ENCODE measurements around the gene SART1.

GRCh38 chr11:66001942-66002647, 40.6 kb downstream of the SART1 start, which contains the start of the genes BANF1 and EIF1AD:
- TF ChIP-seq POLR2AphosphoS5 (IDR thresholded peaks at IDR 0.05) = peak; percentile 79
- TF ChIP-seq, protein P1, sequence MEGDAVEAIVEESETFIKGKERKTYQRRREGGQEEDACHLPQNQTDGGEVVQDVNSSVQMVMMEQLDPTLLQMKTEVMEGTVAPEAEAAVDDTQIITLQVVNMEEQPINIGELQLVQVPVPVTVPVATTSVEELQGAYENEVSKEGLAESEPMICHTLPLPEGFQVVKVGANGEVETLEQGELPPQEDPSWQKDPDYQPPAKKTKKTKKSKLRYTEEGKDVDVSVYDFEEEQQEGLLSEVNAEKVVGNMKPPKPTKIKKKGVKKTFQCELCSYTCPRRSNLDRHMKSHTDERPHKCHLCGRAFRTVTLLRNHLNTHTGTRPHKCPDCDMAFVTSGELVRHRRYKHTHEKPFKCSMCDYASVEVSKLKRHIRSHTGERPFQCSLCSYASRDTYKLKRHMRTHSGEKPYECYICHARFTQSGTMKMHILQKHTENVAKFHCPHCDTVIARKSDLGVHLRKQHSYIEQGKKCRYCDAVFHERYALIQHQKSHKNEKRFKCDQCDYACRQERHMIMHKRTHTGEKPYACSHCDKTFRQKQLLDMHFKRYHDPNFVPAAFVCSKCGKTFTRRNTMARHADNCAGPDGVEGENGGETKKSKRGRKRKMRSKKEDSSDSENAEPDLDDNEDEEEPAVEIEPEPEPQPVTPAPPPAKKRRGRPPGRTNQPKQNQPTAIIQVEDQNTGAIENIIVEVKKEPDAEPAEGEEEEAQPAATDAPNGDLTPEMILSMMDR (IDR thresholded peaks at IDR 0.05) = no peak
- peak; percentile 22 to 42 for TF ChIP-seq POLR2A (IDR thresholded peaks at IDR 0.05)

Measured in gastroesophageal sphincter (tissue), 3 donors.